NCI-H748 treated with DMSO at 0.1 percent for 48 hours (cell line): ENCODE measurements around the gene CDHR3.
"Not testable (repeated sequence)": the region's sequence is repeated elsewhere in the genome, so short reads cannot be mapped to it uniquely, and the experiment has no call there.

Experiments
- DNase-seq: peaks from one replicate; lab custom pipeline; 2025; lab: John Stamatoyannopoulos, UW

CDHR3 gene

DNA sequence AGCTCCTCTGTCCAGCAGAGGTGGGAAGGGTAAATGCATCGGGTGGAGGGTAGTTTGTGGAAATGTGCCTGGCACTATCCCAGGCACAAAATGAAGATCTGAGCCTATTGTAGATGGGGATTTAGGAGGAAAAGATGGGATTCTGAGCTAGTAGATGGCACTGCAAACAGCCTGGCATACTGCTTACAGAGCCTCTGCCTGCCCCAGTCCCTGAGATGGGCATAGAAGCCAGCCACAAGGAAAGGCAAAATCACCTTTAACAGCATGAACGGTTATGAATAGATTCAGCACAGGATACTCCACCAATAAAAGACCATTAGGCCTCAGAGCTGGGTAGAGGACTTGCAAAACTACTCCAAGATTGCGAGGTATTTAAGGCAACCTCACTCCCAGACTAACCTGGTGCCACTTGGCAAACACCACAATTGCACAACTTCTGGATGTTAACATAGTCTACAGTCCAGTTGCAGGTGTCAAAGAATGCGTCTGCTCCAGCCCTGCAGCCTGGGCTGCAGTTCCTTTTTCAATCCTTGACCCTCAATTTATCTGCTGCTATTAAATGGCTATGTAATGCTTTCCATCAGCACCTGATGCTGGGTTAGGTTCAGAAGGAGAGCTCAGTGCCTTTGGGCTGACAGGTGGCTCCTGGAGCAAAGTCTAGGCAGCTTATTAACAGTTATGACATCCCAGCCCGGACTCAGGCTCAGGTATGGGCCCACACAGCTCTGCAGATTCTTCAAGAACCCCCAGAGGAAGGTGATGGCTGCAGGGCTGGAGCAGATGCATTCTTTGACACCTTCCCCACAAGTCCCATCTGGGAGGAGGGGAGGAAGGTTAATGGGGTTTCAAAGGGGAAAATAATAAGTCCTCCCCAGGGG, 34.0 kb downstream of the CDHR3 start:
- DNase-seq: no peak

DNA sequence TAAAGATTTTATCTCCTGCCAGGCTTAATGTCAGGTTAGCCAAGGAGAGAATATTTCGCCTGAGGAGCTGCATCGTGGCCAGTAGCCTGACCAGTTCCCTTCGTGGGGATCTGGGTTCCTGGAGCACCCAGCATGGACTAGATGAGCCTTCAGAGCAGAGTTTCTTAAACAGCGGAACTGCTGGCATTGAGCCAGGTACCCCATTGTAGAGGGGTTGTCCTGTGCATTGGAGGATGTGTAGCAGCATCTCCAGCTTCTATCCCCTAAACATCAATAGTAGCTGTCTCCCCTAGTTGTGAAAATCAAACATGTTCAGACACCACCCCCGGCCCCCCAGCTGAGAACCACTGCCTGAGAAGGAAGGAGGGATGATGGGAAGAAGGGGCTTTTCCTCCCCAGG, 36.2 kb downstream of the CDHR3 start:
- DNase-seq: no peak

DNA sequence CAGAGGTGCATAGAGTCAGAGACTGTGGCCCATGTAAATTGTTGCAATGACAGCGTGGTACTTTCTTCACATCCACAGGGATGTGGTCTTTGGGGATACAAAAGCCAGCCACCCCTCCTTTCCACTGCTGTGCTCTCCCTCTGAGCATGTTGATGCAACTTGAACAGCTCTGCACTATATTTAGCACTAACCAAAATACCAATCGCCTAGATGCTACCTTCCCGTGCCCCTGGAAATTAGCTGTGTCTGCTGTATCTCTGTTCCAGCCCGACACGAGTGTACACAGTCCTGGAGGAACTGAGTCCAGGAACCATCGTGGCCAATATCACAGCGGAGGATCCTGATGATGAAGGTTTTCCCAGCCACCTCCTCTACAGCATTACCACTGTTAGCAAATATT, 38.1 kb downstream of the CDHR3 start:
- no peak for DNase-seq

GRCh38 chr7:106001886-106002285, 38.8 kb downstream of the CDHR3 start:
- no peak for DNase-seq

DNA sequence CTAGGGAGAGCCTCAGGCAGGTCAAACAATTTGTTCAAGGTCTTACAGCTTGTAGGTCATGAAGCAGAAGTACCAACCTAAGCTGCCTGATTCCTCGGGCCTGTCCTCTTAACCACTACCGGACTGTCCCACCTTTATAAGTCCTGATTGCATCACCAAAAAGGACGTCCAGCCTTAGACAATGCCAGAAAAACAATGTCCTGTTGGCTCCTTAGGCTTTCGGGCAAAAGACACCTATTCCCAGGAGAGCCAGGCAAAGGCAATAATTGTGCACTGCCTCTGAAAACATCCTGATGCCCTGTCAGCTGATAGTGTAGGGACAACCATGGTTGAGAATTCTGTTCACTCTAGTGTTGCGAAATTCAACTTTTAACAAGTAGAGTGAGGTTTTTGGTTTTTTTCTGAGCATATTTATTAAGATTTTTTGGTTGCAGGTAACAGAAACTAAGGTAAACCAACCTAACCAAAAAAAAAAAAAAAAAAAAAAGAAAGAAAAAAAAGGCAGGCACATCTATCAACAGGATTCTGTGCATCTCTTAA, 40.5 kb downstream of the CDHR3 start:
- no peak for DNase-seq

GRCh38 chr7:106006906-106007305, 43.8 kb downstream of the CDHR3 start:
- no peak for DNase-seq

DNA sequence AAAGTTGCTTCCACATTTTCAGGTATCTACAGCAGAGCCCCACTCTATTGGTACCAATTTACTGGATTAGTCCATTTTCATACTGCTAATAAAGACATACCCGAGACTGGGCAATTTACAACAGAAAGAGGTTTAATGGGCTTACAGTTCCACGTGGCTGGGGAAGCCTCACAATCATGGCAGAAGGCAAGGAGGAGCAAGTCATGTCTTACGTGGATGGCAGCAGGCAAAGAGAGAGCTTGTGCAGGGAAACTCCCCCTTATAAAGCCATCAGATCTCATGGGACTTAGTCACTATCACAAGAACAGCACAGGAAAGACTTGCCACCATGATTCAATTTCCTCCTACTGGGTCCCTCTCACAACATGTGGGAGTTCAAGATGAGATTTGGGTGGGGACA, 44.7 kb downstream of the CDHR3 start:
- not testable (repeated sequence) for DNase-seq

DNA sequence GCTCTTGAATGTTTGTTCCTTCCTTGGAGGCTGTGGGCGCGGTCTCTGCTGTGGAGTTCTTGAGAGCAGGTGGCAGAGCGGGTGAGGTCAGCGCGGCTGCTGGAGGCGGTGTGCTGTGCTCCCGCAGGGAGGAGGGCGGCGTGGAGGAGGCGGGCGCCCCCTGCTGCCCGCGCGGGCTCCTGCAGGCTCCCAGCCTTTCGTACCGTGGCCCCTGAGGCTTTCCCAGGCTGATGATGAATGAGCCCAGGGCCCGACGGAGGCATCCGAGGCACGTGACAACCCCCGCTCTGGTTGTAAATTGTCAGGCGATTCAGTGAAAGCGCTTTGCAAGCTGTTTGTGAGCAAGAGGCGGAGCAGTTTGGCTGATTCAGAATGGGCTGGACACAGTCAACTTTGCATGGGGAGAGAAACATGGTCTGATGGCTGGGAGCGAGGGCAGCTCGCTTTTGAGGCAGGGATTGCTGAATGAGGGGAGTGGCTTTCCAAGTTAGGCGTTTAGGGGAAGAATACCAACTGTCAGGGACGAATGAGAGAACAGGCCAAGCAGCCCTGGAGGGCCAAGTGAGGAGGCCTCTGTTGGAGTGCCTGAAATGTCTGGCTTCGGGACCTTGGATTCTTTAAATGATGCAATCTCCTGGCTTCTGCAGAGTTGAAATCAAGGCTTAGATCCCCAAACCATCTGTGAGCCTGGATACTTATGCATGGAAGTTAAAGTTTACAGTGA, 46.6 kb downstream of the CDHR3 start:
- peak; percentile 76 for DNase-seq

DNA sequence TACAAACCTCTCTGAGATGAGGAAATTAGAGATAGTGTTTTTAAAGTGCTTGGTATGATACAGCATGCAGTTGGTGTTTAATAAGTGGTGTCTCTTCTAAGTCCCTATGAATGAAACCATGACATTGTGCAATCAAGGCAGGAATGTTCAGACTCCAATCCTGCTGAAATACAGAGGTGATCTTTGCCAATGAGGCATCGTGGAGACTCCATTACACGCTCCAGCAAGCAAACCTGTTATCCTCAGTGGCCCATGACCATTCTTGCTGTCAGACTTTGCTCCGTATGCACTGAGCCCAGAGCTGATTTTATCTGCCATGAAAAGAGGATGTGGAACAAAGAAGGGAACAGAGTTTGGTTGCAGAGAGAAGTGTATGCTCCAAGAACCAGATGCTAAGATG, 47.3 kb downstream of the CDHR3 start:
- DNase-seq: no peak

GRCh38 chr7:106010866-106011265, 47.8 kb downstream of the CDHR3 start:
- no peak for DNase-seq

DNA sequence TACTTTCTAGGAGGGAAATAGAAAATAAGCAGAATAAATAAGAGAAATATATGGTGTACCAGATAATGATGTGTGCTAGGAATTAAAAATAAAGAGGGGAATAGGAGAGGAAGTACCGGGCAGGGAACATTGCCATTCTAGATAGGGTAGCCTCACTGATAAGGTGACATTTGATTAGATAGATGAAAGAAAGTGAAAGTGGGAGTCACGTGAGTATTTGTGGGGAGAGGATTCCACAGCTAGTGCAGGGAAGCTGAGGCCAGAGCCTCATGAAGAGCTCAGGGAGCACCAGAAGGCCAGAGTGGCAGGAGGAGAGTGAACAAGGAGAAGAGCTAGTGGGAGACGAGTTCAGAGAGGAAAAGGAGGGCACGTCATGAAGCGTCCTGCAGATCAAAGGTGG, 49.1 kb downstream of the CDHR3 start:
- DNase-seq: no peak

DNA sequence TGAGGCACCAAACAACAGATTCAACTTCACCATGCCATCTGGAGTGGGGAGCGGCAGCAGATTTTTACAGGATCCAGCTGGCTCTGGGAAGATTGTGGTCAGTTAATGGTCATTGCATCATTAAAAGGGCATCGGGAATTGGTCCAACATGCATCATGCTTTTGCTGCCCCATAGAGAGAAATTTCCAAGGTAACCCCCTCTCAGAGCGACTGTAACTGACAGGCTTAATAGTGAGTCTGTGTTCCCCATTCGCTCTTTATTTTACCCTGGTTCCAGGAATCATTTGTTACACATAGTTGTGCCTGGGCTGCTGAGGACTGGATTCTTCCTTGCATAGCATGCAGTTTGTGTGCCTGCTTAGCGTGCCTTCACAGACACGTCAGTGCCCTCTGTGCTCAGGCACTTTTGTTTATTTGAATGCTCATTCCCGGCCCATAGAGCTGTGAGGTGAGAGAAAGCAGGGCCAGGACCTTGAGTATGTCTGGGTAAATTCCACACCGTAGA, 49.9 kb downstream of the CDHR3 start:
- DNase-seq: no peak

GRCh38 chr7:106015381-106016218, 52.5 kb downstream of the CDHR3 start:
- no peak for DNase-seq

- no peak for DNase-seq
Observed at GRCh38 chr7:106016331-106016730, 53.3 kb downstream of the CDHR3 start.

DNA sequence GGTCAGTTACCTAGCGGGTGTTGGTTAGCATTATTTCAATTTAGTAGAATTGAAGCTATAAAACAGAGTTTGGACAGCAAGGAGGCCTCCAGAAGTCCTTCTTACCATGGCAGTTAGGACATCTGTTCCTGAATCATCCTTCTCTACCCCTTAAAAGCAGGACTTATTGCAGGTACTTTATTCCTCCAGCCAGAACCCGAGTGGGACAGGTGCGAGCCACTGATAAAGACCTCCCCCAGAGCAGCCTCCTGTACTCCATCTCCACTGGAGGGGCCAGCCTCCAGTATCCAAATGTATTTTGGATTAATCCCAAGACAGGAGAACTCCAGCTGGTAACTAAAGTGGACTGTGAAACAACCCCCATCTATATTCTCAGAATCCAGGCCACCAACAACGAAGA, 54.6 kb downstream of the CDHR3 start:
- no peak for DNase-seq

DNA sequence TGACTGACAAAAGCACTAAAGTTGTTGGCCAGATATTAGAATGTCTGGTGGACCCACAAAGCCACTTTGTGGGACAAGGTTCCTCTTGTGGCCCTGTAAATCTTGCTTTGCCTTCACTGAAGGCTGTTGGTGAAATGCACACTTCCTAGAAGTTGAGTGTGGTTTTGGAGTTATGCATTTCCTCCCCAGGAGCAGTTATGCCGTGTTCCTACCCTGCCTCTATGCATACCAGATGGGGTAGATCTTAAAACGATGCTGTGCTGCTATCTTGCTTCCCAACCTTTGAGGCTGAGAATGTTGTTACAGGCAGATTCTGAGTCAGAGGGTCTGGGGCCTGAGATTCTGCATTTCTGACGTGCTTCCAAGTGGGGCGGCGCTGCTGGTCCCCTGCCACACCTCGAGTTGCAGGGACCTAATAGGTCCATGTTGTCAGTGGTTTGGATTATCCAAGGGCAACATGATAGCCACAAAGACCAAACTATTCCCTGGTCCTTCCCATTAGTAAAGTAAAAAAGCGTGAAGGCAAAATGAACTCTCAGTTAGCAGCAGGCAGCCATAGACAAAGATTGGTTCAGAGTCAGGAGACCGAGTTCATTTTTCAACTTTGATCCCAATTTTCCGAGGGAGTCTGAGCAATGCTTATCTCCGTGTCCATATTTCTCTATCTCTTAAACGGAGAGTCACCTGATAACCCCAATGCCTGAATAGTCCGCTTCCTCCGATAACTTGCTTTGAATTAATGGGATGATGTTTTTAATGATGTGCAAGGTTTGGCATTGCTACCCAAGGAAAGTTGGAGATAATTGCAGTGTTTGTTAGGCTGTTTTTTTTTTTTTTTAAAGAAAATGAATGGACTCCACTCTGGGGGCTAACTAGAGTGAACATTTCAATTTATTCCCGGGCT, 55.8 kb downstream of the CDHR3 start:
- no peak for DNase-seq

GRCh38 chr7:106019470-106019820, 56.4 kb downstream of the CDHR3 start:
- no peak for DNase-seq

- DNase-seq: no peak
Observed at GRCh38 chr7:106021151-106022067, 58.3 kb downstream of the CDHR3 start.

DNA sequence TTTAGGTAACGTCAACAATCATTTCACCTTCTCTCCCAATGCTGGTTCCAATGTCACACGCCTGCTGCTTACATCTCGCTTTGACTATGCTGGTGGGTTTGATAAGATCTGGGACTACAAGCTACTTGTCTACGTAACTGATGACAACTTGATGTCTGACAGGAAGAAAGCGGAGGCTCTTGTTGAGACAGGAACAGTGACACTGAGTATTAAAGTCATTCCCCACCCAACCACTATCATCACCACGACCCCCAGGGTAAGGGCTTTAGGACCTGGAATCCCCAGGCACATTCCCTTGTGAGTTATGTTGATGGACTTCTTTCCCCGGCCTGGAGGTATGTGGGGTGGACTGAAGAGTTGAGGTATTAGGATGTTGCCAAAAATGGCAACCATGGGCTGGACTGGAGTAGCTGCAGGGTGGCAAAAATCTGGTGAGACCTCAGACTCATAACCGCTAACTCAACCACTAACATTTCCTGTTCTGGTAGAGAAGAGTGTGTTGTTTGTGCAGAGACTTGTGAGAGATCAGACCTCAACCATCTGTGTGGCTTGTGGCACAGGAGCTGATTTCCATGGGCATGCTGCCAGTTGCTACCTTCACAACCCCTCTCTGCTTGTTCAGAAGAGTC, 59.2 kb downstream of the CDHR3 start:
- no peak for DNase-seq
